CD8-positive, alpha-beta memory T cell (primary cell): ENCODE results near the gene TRIM44. TPM values are rescaled to one million over a fixed set of nuclear protein-coding genes. Genes with fewer than 3 reads are reported as not detected.
"Not testable (repeated sequence)": the region's sequence is repeated elsewhere in the genome, so short reads cannot be mapped to it uniquely, and the experiment has no call there.

Source experiments
- CTCF ChIA-PET: fragments of 350-600 bp; sonication (Branson Sonifier 250); formaldehyde crosslinking; loops from one replicate; lab custom pipeline; 2021; ENCODE audit warnings: antibody characterized with exemption; lab: Charles Lee
- POLR2A ChIA-PET: fragments of 350-600 bp; sonication (Branson Sonifier 250); formaldehyde crosslinking; loops from one replicate; lab custom pipeline; 2021; ENCODE audit warnings: antibody characterized with exemption; lab: Charles Lee
- DNase-seq, 5 donors: peaks; one replicate each; pipeline versions ENCODE4 v3.0.0 to v3.0.0-alpha.2; 2020 to 2022; ENCODE audit warnings: mixed read lengths in 1 of 5
- H3K27ac ChIP-seq: one replicate; pipeline ENCODE4 v1.7.0; 2013; ENCODE audit warnings: low read depth, mild to moderate bottlenecking, low read length, moderate library complexity
- H3K27me3 ChIP-seq: 2 replicates; pipeline ENCODE4 v1.7.0; 2013; ENCODE audit warnings: low read length, mild to moderate bottlenecking; ENCODE audit not compliant: insufficient read depth, poor library complexity, severe bottlenecking
- H3K36me3 ChIP-seq: 2 replicates; pipeline ENCODE4 v1.7.0; 2013; ENCODE audit warnings: mild to moderate bottlenecking, low read length, moderate library complexity; ENCODE audit not compliant: insufficient read depth
- H3K4me1 ChIP-seq: 2 replicates; pipeline ENCODE4 v1.7.0; 2013; ENCODE audit warnings: mild to moderate bottlenecking, low read length, moderate library complexity; ENCODE audit not compliant: insufficient read depth
- H3K4me3 ChIP-seq: 2 replicates; pipeline ENCODE4 v1.7.0; 2013; ENCODE audit warnings: mild to moderate bottlenecking, low read length
- H3K9me3 ChIP-seq: 2 replicates; pipeline ENCODE4 v1.7.0; 2013; ENCODE audit warnings: mild to moderate bottlenecking, low read length
- H3K27ac Mint-ChIP-seq, 8 donors: one replicate each; pipeline ENCODE4 v1.8.0; 2020 to 2021; ENCODE audit warnings: mixed read lengths in 8 of 8, mild to moderate bottlenecking in 6 of 8, inconsistent platforms in 3 of 8, moderate library complexity in 3 of 8
- H3K27me3 Mint-ChIP-seq, 2 donors: one replicate each; pipeline ENCODE4 v1.8.0; 2020 to 2021; ENCODE audit warnings: mixed read lengths in 2 of 2, mild to moderate bottlenecking in 1 of 2, moderate library complexity in 1 of 2
- H3K36me3 Mint-ChIP-seq, 3 donors: one replicate each; pipeline ENCODE4 v1.8.0; 2020 to 2021; ENCODE audit warnings: mixed read lengths in 3 of 3, inconsistent platforms in 1 of 3, mild to moderate bottlenecking in 1 of 3
- H3K4me1 Mint-ChIP-seq, 3 donors: one replicate each; pipeline ENCODE4 v1.8.0; 2020 to 2021; ENCODE audit warnings: mixed read lengths in 3 of 3, inconsistent platforms in 1 of 3, mild to moderate bottlenecking in 1 of 3
- H3K4me3 Mint-ChIP-seq, 7 donors: one replicate each; pipeline ENCODE4 v1.8.0; 2020 to 2021; ENCODE audit warnings: mixed read lengths in 7 of 7, mild to moderate bottlenecking in 6 of 7, moderate library complexity in 4 of 7, inconsistent platforms in 2 of 7
- H3K9me3 Mint-ChIP-seq, 5 donors: one replicate each; pipeline ENCODE4 v1.8.0; 2020 to 2022; ENCODE audit warnings: mixed read lengths in 5 of 5, mild to moderate bottlenecking in 3 of 5, moderate library complexity in 2 of 5, inconsistent platforms in 1 of 5
- polyA plus RNA-seq: library from polyadenylated mRNA; unstranded; fragments of 300-500 nt; fragmentation: Illumina TruSeq; gene quantifications from one replicate; pipeline ENCODE4 v1.2.3, GENCODE V29; 2021
- total RNA-seq, 2 experiments: library from RNA; stranded (reverse); gene quantifications; one replicate each; pipeline ENCODE4 v1.2.3, GENCODE V29; 2021

TRIM44 gene
- total and polyA plus RNA-seq, 3 experiments from 2014 or later = 36.8 to 40.4 (median 40.4) TPM

- ChIA-PET CTCF (no interaction called here), POLR2A (no interaction called here)
- Histone ChIP-seq H3K4me1 (no peaks in the 10 kb centered on the region), H3K36me3 (no peaks in the 10 kb centered on the region), H3K4me3 (no peak overlapping the region), H3K27ac (no peak overlapping the region), H3K27me3 (no peaks in the 10 kb centered on the region), H3K9me3 (no peaks in the 10 kb centered on the region)
- DNase-seq = no peak
- Mint-ChIP-seq H3K27ac (no peak overlapping the region), H3K27me3 (no peaks in the 10 kb centered on the region), H3K4me1 (peaks cover 0 to 3% (median 2%) of the 10 kb centered on the region in 3 donors), H3K4me3 (no peak overlapping the region), H3K9me3 (peaks cover 0 to 2% (median 0%) of the 10 kb centered on the region in 5 donors), H3K36me3 (peaks cover 2 to 23% (median 19%) of the 10 kb centered on the region in 3 donors)
Measured at GRCh38 chr11:35702126-35702525, 39.6 kb downstream of the TRIM44 start.

DNA sequence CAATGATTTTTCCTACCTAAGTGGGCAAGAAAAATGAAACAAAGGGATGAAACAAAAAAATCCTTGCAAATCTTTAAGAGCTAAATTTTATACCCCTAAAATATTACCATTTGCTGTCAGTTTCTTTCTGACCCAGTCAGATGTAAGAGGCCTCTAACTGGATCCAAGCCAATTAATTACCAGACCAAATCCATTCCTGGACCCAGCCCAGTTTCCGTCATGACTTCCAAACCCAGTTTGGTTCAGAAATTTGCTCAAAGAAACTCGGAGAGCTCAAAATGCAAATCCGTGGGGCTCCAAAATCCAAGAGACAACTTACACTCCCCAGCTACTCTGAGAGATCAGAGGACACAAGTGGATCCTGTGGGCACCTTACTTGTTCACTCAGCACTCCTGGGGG lies 46.8 kb downstream of the TRIM44 start:
- Histone ChIP-seq H3K4me3 (no peak overlapping the region), H3K9me3 (no peaks in the 10 kb centered on the region), H3K27me3 (no peaks in the 10 kb centered on the region), H3K27ac (no peak overlapping the region), H3K4me1 (no peaks in the 10 kb centered on the region), H3K36me3 (no peaks in the 10 kb centered on the region)
- Mint-ChIP-seq H3K27me3 (no peaks in the 10 kb centered on the region), H3K4me3 (no peak overlapping the region), H3K36me3 (no peaks in the 10 kb centered on the region), H3K27ac (peak overlapping the region in 1 of 8 donors; percentile 6), H3K4me1 (peaks cover 11 to 25% (median 19%) of the 10 kb centered on the region in 3 donors), H3K9me3 (peaks cover 0 to 2% (median 0%) of the 10 kb centered on the region in 5 donors)
- no peak for DNase-seq
- POLR2A ChIA-PET = no interaction called here
- CTCF ChIA-PET = no interaction called here

DNA sequence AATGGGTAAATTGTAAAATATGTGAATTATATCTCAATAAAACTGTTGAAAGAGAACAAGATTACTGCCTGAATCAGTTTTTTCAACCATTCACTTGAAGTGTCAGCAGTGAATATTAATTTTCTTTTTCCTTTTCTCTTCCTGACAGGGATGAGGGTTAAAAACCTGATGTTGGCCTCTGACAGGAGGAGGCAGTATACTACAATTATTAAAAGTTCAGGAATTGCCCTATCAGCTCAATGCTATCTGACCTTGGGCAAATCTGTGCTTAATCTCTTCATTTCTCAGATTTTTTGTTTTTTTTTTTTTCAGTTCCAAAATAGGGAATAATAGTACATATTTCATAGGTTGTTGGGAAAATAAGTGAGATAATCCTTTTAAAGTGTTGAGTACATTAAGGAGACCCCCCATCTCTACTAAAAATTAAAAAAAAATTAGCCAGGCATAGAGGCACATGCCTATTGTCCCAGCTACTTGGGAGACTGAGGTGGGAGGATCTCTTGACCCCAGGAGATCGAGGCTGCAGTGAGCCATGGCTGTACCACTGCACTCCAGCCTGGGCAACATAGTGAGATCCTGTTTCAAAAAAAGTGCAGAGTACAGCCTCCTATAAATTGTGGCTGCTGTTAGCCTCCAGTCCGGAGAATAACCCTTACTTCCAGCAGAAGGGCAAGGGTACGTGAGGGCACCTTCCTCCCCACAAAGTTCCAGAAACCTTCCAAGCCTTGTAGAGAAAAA lies 48.8 kb downstream of the TRIM44 start:
- H3K9me3 ChIP-seq = no peaks in the 10 kb centered on the region
- CTCF ChIA-PET = interaction anchor here (0.7 kb wide), 1 partner anchor 1126 kb away, joined by 3 read pairs; no protein-coding TSS in a partner anchor
- H3K36me3 Mint-ChIP-seq = peaks cover 0 to 5% (median 0%) of the 10 kb centered on the region in 3 donors
- no peak overlapping the region for H3K27ac ChIP-seq
- peaks cover 0 to 7% (median 3%) of the 10 kb centered on the region in 5 donors for H3K9me3 Mint-ChIP-seq
- H3K27me3 ChIP-seq = no peaks in the 10 kb centered on the region
- no peak overlapping the region for H3K4me3 Mint-ChIP-seq
- no peak overlapping the region for H3K27ac Mint-ChIP-seq
- no peaks in the 10 kb centered on the region for H3K27me3 Mint-ChIP-seq
- DNase-seq = no peak
- no peak overlapping the region for H3K4me3 ChIP-seq
- no peaks in the 10 kb centered on the region for H3K4me1 ChIP-seq
- H3K4me1 Mint-ChIP-seq = peaks cover 25 to 44% (median 39%) of the 10 kb centered on the region in 3 donors
- H3K36me3 ChIP-seq = no peaks in the 10 kb centered on the region
- POLR2A ChIA-PET = no interaction called here

- Mint-ChIP-seq H3K27ac (peak overlapping the region in 1 of 8 donors; percentile 44), H3K9me3 (peaks cover 0 to 7% (median 3%) of the 10 kb centered on the region in 5 donors), H3K27me3 (no peaks in the 10 kb centered on the region), H3K4me3 (no peak overlapping the region), H3K4me1 (peaks cover 29 to 50% (median 45%) of the 10 kb centered on the region in 3 donors), H3K36me3 (peaks cover 0 to 5% (median 0%) of the 10 kb centered on the region in 3 donors)
- Histone ChIP-seq H3K4me1 (no peaks in the 10 kb centered on the region), H3K4me3 (no peak overlapping the region), H3K36me3 (no peaks in the 10 kb centered on the region), H3K27ac (no peak overlapping the region), H3K9me3 (no peaks in the 10 kb centered on the region), H3K27me3 (no peaks in the 10 kb centered on the region)
- CTCF ChIA-PET = interaction anchor here (0.7 to 1.2 kb wide), 2 partner anchors 110 to 1126 kb away, joined by 3 to 5 read pairs; no protein-coding TSS in a partner anchor
- POLR2A ChIA-PET = no interaction called here
- DNase-seq = no peak
Measured at GRCh38 chr11:35711924-35712323, 49.3 kb downstream of the TRIM44 start.

DNA sequence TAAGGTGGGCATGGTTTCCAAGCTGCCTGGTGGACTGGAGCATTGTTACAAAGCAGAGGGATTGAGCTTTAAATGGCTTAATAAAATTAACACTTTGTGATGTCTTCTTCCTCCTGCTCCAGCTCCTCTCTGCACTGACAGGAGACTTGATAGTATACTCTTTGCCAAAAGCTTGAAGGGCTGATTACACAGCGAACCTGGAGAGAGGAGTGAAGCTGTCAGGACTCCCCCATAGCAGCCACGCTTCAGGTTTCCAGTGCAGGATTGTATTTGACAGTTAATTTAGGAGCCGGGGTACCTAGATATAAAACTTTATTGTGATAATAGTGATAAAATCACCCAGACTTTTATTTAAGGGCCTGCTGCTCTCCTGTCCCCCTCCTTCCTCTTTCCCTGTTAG lies 50.0 kb downstream of the TRIM44 start:
- Mint-ChIP-seq H3K27me3 (no peaks in the 10 kb centered on the region), H3K4me1 (peaks cover 34 to 56% (median 51%) of the 10 kb centered on the region in 3 donors), H3K4me3 (no peak overlapping the region), H3K9me3 (peaks cover 0 to 7% (median 3%) of the 10 kb centered on the region in 5 donors), H3K27ac (peak overlapping the region in 1 of 8 donors; percentile 48), H3K36me3 (peaks cover 0 to 5% (median 2%) of the 10 kb centered on the region in 3 donors)
- Histone ChIP-seq H3K27ac (no peak overlapping the region), H3K36me3 (no peaks in the 10 kb centered on the region), H3K9me3 (no peaks in the 10 kb centered on the region), H3K4me3 (no peak overlapping the region), H3K27me3 (no peaks in the 10 kb centered on the region), H3K4me1 (no peaks in the 10 kb centered on the region)
- no peak for DNase-seq
- CTCF ChIA-PET = interaction anchor here (1.2 kb wide), 1 partner anchor 110 kb away, joined by 5 read pairs; no protein-coding TSS in a partner anchor
- POLR2A ChIA-PET = no interaction called here

GRCh38 chr11:35714882-35715627 lies 52.5 kb downstream of the TRIM44 start:
- no peaks in the 10 kb centered on the region for H3K27me3 Mint-ChIP-seq
- peaks cover 0 to 7% (median 3%) of the 10 kb centered on the region in 5 donors for H3K9me3 Mint-ChIP-seq
- DNase-seq = no peak
- H3K4me1 ChIP-seq = no peaks in the 10 kb centered on the region
- no peak overlapping the region for H3K4me3 Mint-ChIP-seq
- H3K9me3 ChIP-seq = no peaks in the 10 kb centered on the region
- H3K27ac Mint-ChIP-seq = peak overlapping the region in 2 of 8 donors; percentile 16 to 59
- H3K36me3 ChIP-seq = no peaks in the 10 kb centered on the region
- no peak overlapping the region for H3K27ac ChIP-seq
- peaks cover 0 to 5% (median 2%) of the 10 kb centered on the region in 3 donors for H3K36me3 Mint-ChIP-seq
- H3K4me3 ChIP-seq = no peak overlapping the region
- H3K27me3 ChIP-seq = no peaks in the 10 kb centered on the region
- POLR2A ChIA-PET = no interaction called here
- H3K4me1 Mint-ChIP-seq = peaks cover 48 to 72% (median 55%) of the 10 kb centered on the region in 3 donors
- CTCF ChIA-PET = no interaction called here

- H3K27ac ChIP-seq, H3K36me3 ChIP-seq, H3K4me1 ChIP-seq, H3K27me3 Mint-ChIP-seq, H3K36me3 Mint-ChIP-seq, H3K9me3 Mint-ChIP-seq, H3K9me3 ChIP-seq, POLR2A ChIA-PET, H3K27me3 ChIP-seq, H3K4me3 ChIP-seq, DNase-seq, CTCF ChIA-PET: not testable (repeated sequence)
- peak overlapping the region in 3 of 8 donors; percentile 52 to 76 (median 59) for H3K27ac Mint-ChIP-seq
- H3K4me3 Mint-ChIP-seq = peak overlapping the region in 1 of 7 donors; percentile 3
- peaks cover 50 to 77% (median 51%) of the 10 kb centered on the region in 3 donors for H3K4me1 Mint-ChIP-seq
Measured at GRCh38 chr11:35715677-35716076, 53.1 kb downstream of the TRIM44 start.

- H3K4me3 Mint-ChIP-seq = no peak overlapping the region
- H3K27me3 ChIP-seq = no peaks in the 10 kb centered on the region
- POLR2A ChIA-PET = no interaction called here
- CTCF ChIA-PET = no interaction called here
- no peak for DNase-seq
- H3K4me3 ChIP-seq = no peak overlapping the region
- no peaks in the 10 kb centered on the region for H3K36me3 ChIP-seq
- no peaks in the 10 kb centered on the region for H3K27me3 Mint-ChIP-seq
- H3K9me3 Mint-ChIP-seq = peaks cover 0 to 7% (median 3%) of the 10 kb centered on the region in 5 donors
- H3K36me3 Mint-ChIP-seq = peaks cover 2 to 6% (median 5%) of the 10 kb centered on the region in 3 donors
- no peaks in the 10 kb centered on the region for H3K4me1 ChIP-seq
- H3K27ac ChIP-seq = no peak overlapping the region
- no peaks in the 10 kb centered on the region for H3K9me3 ChIP-seq
- H3K27ac Mint-ChIP-seq = peak overlapping the region in 1 of 8 donors; percentile 38
- peaks cover 52 to 80% (median 61%) of the 10 kb centered on the region in 3 donors for H3K4me1 Mint-ChIP-seq
Measured at GRCh38 chr11:35717043-35717442, 54.5 kb downstream of the TRIM44 start.
